Activated T-cell treated with anti-CD3 and anti-CD28 coated beads, Interleukin-2, amount 50 U/mL, for 1 hour (primary cell): Measurements from ENCODE around the gene TNNC2.
"Not testable (repeated sequence)": the region's sequence is repeated elsewhere in the genome, so short reads cannot be mapped to it uniquely, and the experiment has no call there.

Source experiments
- DNase-seq: peaks from one replicate; pipeline ENCODE4 v3.0.0-alpha.2; 2020

TNNC2 gene

DNA sequence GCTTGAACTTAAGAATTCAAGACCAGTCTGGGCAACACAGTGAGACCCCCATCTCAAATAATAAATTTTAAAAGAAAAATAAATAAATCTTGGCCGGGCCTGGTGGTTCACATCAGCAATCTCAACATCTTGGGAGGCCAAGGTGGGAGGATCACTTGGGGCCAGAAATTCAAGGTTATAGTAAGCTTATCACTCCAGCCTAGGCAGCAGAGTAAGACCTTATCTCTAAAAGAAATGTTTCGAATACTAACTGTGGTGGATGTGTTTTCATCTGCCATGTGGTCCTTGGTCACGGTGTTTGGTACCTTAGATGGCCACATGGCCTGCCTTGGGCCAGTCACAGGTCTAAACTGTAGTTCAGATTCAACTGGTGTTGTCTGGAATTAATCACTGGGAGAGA is 8.9 kb downstream of the TNNC2 start:
- DNase-seq = no peak

DNA sequence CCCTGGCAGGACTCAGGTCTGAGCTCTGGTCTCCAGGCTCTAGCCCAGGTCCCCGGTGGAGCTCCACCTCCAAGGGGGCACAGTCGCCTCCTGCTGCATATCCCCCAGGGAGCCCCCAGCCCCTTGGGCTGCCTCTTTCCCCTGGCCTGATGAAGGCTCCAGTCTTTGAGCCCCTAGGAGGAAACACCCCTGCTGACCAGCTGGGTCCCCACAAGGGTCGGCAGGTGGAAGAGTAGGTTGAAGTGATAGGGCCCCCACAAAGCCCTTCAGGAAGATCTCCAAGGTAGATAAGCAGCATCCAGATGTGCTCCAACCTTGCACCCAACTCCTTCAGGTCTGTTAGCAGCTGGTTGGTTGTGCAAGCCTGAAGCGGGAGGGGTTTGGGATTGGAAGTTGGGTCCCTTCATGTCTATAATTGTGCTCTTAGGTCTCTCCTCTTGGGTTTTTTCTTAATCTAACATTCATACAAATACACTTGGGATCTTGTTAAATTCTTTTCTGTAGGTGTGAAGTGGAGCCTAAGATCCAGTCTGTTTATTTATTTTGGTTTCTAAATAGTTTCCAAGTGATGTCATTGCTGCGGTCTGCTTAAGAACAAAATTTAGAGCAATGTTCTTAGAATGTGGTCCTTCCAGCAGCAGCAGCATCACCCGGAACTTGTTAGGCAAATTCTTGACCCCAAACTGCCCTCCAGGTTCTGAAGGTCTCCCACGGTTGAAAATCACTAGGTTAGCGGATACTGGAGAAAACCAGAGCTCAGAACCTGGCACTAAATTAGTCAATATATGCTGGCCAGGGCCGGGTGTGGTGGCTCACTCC is 9.5 kb downstream of the TNNC2 start:
- DNase-seq = no peak

DNA sequence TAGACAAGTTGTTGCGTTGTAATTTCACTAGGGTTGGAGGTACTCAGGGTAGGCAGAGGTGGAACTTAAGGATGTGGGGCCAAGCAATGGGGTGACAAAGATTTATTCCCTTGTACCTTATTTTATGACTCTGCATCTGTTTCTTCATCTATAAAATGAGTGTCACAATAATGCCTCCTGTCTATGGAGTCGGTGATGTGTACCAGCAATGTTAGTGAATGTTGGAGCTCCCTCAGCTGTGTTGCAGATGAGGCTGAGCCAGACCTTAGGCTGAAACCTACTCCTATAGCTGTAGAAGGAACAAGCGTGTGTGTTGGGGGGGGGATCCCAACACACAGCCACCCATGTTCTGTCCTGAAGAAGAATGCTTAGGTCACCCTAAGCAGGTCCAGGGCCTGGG is 10.2 kb downstream of the TNNC2 start:
- DNase-seq = no peak

DNA sequence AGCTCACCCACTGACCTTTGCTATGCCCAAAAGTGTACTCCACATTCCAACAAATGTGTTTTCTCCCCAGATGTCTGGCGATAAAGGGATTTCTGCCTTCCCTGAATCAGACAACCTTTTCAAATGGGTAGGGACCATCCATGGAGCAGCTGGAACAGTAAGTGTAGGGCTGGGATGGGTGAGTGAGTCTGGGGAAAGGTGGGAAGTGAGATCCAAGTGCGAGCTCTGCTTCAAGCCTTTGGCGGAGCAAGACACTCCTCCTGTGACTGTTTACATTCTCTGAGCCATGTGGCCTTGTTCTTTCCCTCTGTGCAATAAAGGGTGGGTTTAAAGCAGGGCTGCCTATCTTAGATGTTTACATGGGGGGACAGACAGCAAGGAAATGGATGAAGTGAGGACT is 12.8 kb downstream of the TNNC2 start:
- no peak for DNase-seq

DNA sequence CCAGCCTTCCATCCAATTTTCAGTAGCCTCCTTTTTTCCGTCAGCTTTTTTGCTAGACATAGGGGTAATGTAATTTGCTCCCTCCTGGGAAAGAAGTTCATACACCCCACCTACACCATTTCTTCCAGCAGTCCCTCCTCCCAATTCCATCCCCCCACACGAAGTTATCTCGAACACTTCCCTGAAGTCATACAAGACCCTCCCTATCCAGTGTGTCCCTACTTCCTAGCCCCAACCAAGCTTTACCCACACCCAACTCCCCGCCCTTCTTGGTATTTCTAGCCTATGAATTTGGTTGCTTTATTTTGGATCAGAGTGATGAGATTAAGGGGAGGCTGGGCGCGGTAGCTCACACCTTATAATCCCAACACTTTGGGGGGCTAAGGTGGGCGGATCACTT is 13.6 kb downstream of the TNNC2 start:
- no peak for DNase-seq

DNA sequence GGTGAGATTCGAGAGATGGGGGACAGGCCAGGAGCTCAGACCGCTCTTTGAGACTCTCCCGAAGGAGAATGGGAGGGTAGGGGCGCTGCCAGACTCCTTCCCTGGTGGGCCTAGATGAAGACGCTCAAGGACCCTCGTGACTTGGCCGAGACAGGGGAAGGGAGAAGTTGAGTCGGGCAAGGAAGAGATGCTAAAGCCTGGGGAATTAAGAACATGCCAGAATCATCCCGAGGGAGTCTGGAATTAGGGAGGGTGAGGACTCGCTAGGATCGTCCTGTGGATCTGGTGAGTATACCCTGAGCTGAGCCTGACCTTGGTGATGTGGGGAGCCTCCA is 14.1 kb downstream of the TNNC2 start:
- DNase-seq = no peak

DNA sequence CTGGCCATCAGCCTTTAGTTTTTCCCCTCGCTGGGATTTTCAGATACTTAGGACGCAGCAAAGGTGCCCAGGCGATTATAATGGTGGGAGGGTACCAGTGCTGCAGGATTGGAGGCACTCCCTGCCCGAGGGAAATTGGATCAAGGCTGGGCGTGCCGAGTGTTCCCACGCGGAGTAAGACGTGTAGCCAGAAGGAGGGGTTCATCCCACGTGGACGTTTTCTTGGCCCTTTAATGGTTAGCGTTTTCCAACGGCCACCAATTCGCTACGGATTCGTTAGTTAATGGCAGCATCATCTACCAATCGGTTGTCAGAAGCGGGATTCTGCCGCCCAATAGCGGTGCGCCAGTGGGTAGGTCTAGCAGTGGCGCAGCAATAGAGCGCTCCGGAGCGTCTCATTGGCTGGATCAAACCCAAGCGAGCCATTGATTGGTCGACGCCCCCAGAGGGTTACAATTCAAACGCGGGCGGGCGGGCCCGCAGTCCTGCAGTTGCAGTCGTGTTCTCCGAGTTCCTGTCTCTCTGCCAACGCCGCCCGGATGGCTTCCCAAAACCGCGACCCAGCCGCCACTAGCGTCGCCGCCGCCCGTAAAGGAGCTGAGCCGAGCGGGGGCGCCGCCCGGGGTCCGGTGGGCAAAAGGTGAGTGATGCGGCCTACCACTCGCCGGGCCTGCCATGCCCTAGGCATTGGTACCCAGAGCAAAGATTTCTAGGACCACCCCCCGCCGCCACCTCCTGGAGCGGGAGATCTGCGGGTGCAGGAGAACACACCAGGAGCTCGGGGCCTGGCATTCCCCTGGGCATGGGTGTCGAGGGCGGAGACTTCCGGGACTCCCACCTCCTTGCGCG is 14.7 kb downstream of the TNNC2 start, which contains the start of gene UBE2C:
UBE2C (plus strand) TSS at position 488 of the 849 bp plus-strand sequence; CDS start at position 540, 52 bp downstream.
- peak; percentile 88 for DNase-seq

DNA sequence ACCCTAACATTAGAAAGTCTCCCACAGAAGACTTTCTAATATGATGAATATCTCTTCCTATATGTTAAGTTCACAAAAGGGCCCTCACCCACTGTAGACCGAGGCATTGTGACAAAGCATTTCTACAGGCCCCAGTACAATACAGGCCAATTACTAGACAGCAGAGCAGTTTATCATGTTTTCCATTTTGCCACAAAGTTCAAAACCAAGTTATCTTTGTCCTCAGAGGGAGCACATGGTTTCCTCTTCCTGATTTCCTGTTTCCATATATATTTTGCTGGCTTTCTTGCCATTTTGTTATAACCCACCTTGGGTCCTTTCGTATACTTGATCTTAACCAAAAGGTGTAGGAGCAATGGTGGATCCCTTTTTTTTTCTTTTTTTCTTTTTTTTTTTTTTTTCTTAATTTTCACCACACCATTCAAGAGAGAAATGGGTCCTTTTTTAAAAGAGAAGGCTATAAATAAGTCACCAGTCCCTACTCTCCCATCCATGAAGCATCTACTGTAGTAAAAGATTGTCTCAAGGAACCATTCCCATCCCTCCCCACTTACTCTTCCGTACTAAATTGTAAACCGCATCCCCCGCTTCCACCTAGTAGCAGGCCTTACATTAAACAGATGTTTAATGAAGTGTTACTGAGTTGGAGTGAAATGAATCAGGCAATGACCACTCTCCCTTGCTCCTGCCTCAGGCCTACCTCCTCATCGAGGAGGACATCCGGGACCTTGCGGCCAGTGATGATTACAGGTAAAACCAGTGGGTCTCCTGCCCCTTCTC is 16.7 kb downstream of the TNNC2 start:
- DNase-seq = no peak

DNA sequence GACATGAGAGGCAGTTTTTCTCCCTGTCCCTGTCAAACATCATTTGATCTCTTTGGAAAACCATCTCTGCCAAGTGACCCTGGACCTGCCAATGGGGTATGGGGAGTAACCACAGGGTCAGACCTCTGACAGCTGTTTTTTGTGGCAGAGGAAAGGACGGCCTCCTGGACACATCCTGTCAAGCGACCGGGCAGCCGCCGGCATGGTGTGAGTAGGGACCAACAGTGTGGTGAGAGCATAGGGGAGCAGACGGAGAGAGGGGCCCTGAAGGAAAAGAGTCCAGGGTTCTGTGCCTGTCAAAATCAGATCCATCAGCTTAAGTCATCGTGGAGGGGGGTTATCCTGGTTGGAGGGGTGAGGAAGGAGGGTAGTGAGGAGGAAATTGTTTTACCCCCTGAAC is 25.3 kb downstream of the TNNC2 start:
- DNase-seq = no peak

DNA sequence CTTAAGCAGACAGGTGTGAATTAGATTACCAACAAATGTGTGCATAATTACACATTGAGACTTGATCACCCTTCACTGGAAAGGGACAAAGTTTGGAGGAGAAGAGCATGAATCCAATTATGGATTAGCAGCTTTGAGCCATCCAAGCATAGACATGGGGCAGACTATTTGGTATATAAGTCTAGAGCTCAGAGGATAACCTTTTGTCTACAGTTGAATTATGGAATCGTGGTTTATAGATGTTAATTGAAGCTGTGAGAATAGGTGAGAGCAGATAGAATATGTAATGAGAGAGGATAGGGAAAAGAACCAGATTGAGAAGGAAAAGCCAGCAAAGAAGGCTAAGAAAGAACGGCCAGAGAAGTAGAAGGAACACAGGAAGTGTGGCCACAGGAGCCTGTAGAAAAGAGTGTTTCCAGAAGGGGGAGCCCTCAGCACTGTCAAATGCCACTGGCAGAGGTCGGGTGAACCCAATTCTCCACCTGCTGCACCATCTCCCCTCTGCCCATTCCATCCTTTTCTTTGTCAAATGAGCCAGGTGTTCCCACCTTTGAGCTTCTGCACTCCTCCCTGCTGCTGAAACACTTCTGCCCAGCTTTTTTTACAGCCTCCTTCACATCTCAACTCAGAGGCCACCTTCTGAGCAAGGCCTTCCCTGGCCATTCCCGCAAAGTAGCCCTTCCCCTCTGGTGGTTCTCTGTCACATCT is 28.0 kb downstream of the TNNC2 start:
- peak; percentile 57 for DNase-seq

DNA sequence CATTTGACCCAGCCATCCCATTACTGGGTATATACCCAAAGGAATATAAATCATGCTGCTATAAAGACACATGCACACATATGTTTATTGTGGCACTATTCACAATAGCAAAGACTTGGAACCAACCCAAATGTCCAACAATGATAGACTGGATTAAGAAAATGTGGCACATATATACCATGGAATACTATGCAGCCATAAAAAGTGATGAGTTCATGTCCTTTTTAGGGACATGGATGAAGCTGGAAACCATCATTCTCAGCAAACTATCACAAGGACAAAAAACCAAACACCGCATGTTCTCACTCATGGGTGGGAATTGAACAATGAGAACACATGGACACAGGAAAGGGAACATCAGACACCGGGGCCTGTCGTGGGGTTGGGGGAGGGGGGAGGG is 29.2 kb downstream of the TNNC2 start:
- DNase-seq = not testable (repeated sequence)

DNA sequence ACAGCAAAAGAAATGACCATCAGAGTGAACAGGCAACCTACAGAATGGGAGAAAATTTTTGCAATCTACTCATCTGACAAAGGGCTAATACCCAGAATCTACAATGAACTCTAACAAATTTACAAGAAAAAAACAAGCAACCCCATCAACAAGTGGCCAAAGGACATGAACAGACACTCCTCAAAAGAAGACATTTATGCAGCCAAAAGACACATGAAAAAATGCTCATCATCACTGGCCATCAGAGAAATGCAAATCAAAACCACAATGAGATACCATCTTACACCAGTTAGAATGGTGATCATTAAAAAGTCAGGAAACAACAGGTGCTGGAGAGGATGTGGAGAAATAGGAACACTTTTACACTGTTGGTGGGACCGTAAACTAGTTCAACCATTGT is 29.6 kb downstream of the TNNC2 start:
- not testable (repeated sequence) for DNase-seq

DNA sequence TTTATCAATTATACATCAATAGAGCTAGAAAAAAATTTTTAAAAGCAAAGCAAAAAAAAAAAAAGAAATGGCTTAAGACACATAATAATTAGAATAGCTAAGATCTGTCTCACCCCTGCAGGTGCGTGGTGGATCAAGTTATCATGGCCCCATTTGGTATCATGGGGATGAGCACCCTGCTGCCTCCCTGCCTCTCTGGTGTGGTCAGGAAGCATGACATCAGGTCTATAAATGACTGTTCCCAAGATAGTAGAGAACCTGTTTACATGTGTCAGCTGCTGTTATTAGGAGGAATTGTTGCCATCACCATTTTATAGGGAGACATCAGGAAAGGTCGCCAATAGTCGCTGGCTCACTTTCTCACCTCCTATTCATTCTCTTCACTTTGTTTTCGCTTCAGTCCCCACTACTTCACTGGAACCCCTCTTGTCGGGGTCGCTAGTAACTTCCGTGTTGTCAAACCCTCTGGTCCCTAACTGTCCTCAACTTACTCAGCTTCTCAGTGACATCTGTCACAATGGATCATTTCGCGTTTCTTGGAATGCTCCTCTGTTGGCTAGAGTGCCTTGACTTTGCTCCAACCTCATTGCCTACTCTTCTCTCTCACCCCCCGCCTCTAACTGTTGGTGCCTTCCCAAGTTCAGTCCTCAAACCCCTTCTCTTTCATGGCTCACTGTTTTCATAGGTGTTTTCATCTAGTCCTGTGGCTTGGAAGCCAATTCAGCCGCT is 30.6 kb downstream of the TNNC2 start:
- no peak for DNase-seq

DNA sequence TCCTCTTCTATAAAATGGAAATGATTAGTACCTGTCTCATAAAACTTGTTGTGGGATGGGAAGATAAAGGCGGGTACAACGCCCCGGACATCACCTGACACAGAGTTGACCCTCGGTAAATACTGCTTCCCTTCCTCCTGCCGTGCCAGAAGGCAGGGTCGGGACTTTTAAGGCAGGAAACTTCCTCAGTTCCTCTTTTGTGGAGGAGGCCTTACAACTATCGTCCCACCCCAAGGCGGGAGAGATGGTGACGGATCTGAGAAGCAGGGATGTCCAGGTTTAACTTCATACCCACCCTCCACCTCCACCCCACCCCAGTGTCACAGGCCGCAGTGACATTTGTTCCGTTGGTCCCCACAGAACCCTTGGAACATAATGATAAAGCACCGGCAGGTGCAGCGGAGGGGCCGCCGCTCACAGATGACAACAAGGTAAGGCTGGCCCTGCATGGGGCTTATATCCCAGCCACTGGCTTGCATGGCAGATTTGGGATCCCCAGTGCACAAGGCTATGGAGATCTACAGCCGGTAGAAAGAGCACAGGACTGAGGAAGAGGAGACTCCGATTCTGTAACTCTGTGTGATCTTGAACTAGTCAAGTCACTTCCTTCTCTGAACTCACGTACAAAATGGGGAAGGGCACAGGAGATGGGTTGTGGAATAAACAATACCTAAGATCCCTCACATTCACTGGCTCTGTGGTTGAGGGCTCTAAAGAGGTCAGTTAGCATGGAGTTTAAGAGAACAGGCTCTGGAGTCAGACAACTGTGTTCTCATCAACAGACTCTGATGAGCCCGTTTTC is 34.6 kb downstream of the TNNC2 start:
- peak; percentile 33 for DNase-seq

DNA sequence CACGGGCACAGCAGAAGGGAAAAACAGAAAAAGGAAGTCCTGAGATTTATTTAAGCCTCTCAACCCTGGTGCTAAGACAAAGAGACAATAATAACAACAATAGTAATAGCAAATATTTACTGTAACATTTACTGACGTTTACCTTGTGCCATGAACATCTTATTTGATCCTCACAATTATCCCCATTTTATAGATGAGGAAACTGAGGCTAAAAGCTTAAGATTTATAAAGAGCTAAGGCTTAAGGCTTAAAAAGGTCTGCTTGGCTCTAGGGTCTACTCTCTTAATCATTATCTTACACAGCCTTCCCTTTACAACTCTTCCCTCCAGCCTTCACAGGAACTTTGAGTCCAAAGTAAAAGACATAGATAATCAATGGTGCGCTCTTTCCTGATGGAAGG is 38.8 kb downstream of the TNNC2 start:
- DNase-seq = no peak

DNA sequence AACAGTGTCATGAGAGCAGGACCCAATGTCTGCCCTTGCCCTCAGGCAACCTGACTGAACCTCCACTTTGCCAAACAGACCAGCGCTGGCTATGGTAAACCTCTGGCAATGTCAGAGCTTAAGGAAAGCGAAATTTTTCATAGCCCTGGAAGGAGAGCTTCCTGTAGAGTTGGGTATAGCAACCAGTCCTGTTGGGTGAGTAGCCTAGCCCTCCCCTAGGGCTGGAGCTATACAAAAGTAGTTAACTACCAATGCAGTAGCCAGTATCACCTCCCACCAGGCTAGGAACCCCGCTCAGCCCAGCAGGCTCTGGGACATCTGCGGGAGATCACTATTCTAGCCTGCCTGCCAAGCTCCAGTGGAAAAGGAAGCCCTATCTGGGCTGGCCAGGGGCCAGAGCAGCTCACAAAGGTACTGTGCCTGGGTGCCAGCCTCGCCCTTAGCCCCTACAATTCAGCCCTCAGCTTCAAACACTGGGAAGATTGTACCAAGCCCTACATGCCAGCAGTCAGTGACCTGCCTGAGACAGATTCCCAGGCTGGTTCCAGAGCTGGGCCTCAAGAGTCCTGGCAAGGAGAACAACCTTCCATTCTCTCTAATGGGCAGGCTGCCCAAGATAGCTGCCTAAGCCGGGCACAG is 43.3 kb downstream of the TNNC2 start:
- DNase-seq = no peak

DNA sequence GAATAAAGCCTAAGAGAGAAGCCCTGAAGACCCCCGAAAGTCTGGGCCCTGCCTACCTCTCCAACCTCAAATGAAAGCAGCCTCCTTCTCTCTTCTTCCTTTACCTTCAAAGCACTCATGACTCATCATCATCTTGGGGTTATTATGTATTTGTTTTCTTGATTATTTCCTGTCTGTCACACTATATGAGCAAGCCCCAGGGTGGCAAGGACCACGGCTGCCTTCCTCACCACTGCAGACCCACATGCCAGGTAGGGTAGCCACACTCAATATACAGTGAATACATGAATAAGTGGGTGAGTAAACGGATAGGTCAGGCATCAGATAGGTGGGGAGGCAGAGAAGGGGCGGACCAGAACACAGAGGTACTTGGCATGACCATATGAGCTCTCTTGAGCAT is 44.2 kb downstream of the TNNC2 start:
- no peak for DNase-seq

DNA sequence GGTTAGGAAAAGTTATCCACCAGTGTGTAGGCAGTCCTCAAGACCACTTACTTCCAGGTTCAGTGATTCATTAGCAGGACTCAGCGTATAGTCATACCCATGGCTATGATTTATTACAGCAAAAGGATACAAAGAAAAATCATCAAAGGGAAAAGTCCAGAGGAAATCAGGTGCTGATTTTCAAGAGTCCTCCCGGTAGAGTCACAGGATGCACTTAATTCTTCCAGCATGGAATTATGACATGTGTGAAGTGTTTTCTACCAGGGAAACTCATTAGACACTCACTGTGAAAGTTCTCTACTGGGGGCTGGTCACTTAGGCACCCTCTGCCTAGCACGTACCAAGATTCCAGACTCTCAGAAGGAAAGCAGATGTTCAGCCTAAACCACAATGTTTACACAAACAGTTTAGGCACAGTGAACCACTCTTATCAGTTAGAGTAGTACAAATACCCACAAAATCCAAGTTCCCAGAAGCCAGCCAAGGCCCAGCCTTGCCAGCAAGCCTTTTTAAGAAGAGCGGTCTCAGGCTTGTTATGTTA is 45.7 kb downstream of the TNNC2 start:
- DNase-seq = no peak

DNA sequence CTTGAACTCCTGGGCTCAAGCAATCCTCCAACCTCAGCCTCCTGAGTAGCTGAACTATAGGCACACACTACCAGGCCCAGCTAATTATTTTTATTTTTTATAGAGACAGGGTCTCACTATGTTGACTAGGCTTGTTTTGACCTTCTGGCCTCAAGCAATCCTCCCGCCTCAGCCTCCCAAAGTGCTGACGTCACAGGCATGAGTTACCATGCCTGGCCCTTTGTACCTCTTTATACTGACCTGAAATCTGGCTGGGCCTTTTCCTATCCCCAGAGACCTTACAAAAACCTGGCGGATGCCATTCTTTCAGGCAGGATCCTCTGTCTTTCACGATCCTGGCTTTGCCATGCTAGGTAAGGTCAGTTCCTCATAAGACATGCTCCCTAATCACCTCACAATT is 47.0 kb downstream of the TNNC2 start:
- DNase-seq = no peak
